ENCODE data around the gene PRAMEF26. TPM values are rescaled to one million over a fixed set of nuclear protein-coding genes. Genes with fewer than 3 reads are reported as not detected.
"Not testable (repeated sequence)": the region's sequence is repeated elsewhere in the genome, so short reads cannot be mapped to it uniquely, and the experiment has no call there.

Gene PRAMEF26
- not detected for total RNA-seq (2021; ENCODE audit: unreplicated experiment)
- polyA plus RNA-seq (2012): not detected in 2 replicates
- Bru-seq, nascent RNA: not detected
- BruChase-seq, experiment 1, labeled RNA remaining after a 6-hour chase: not detected
- not detected for BruChase-seq, experiment 2, labeled RNA remaining after a 2-hour chase
- long read RNA-seq: 0 reads

GRCh38 chr1:13155909-13156308, at the start of gene PRAMEF26:
TSS of gene PRAMEF26 (minus strand) at chr1:13156009. CDS start at chr1:13153095, 2,914 bp downstream.
- intact Hi-C loops (cut with micrococcal nuclease); RAD21 ChIA-PET (ENCODE audit: low non-redundant PET in 1 of 2, low total read pairs in 2 of 2, uncharacterized antibody in 2 of 2, unreplicated experiment in 2 of 2); H3K4me3 ChIP-seq (replicated peaks in 1 of 2; ENCODE audit: low read depth in 1 of 2, low read length in 2 of 2); H3K79me2 ChIP-seq (ENCODE audit: insufficient read depth, low read length); H3K4me1 ChIP-seq (ENCODE audit: control insufficient read depth in 1 of 2, insufficient read depth in 2 of 2, low read length in 2 of 2); H4K20me1 ChIP-seq (ENCODE audit: insufficient read depth); H3K9me2 ChIP-seq (ENCODE audit: insufficient read depth); POLR2A ChIA-PET; H3K36me3 ChIP-seq (ENCODE audit: control insufficient read depth in 1 of 2, insufficient read depth in 2 of 2, low read length in 2 of 2); BruUV-seq (replicated peaks); ATAC-seq; CTCF ChIA-PET; H3K9me3 ChIP-seq (ENCODE audit: control insufficient read depth in 1 of 2, insufficient read depth in 1 of 2, low read depth in 1 of 2, low read length in 2 of 2); H3K27me3 ChIP-seq (ENCODE audit: insufficient read depth, low read length); H3K27ac ChIP-seq (ENCODE audit: low read depth, low read length); DNase-seq (ENCODE audit: low read depth, low spot score); H3K4me2 ChIP-seq (ENCODE audit: low read length); H2AFZ ChIP-seq (ENCODE audit: low read depth, low read length, poor library complexity, severe bottlenecking); H3K9ac ChIP-seq (ENCODE audit: low read length): not testable (repeated sequence)

DNA sequence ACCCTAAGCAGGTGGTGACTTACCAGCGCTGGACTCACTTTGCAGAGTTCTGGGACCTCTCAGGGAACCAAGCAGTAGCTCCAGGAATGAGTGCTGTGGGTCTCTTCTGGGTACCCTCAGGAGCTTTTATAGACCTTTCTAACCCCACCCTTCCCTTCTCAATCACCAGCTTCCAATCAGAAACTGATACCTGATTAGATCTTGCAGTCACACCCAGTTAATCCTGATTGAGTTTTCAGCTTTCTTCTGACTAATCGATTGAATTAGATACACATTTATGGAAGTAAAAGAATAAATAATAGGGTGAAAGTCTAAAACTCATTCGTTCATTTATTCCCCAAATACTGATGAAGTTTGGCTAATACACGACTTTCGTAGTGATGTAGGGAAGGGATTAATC, 45.5 kb upstream of the PRAMEF26 start, which contains the start of gene PRAMEF13:
Gene PRAMEF13, minus strand, starts transcription at position 101 of the 400 bp plus-strand sequence. CDS start 1,820 bp downstream, outside the sequence.
- H3K9me2 ChIP-seq (ENCODE audit: insufficient read depth); DNase-seq (ENCODE audit: low read depth, low spot score); BruUV-seq (replicated peaks); POLR2A ChIA-PET; H4K20me1 ChIP-seq (ENCODE audit: insufficient read depth); H3K27ac ChIP-seq (ENCODE audit: low read depth, low read length); H3K4me1 ChIP-seq (ENCODE audit: control insufficient read depth in 1 of 2, insufficient read depth in 2 of 2, low read length in 2 of 2); H3K27me3 ChIP-seq (ENCODE audit: insufficient read depth, low read length); H3K4me3 ChIP-seq (replicated peaks in 1 of 2; ENCODE audit: low read depth in 1 of 2, low read length in 2 of 2); intact Hi-C loops (cut with micrococcal nuclease); H3K9me3 ChIP-seq (ENCODE audit: control insufficient read depth in 1 of 2, insufficient read depth in 1 of 2, low read depth in 1 of 2, low read length in 2 of 2); ATAC-seq; H3K4me2 ChIP-seq (ENCODE audit: low read length); H2AFZ ChIP-seq (ENCODE audit: low read depth, low read length, poor library complexity, severe bottlenecking); H3K36me3 ChIP-seq (ENCODE audit: control insufficient read depth in 1 of 2, insufficient read depth in 2 of 2, low read length in 2 of 2); H3K9ac ChIP-seq (ENCODE audit: low read length); H3K79me2 ChIP-seq (ENCODE audit: insufficient read depth, low read length); RAD21 ChIA-PET (ENCODE audit: low non-redundant PET in 1 of 2, low total read pairs in 2 of 2, uncharacterized antibody in 2 of 2, unreplicated experiment in 2 of 2); CTCF ChIA-PET: not testable (repeated sequence)

GRCh38 chr1:13171548-13171947, 15.7 kb upstream of the PRAMEF26 start, which contains the start of gene PRAMEF9:
TSS of gene PRAMEF9 (plus strand) at chr1:13171848. CDS start at chr1:13175281, 3,433 bp downstream.
- RAD21 ChIA-PET (ENCODE audit: low non-redundant PET in 1 of 2, low total read pairs in 2 of 2, uncharacterized antibody in 2 of 2, unreplicated experiment in 2 of 2); BruUV-seq (replicated peaks); H3K27me3 ChIP-seq (ENCODE audit: insufficient read depth, low read length); H3K4me3 ChIP-seq (replicated peaks in 1 of 2; ENCODE audit: low read depth in 1 of 2, low read length in 2 of 2); DNase-seq (ENCODE audit: low read depth, low spot score); H3K36me3 ChIP-seq (ENCODE audit: control insufficient read depth in 1 of 2, insufficient read depth in 2 of 2, low read length in 2 of 2); POLR2A ChIA-PET; H2AFZ ChIP-seq (ENCODE audit: low read depth, low read length, poor library complexity, severe bottlenecking); CTCF ChIA-PET; H3K27ac ChIP-seq (ENCODE audit: low read depth, low read length); intact Hi-C loops (cut with micrococcal nuclease); H3K9ac ChIP-seq (ENCODE audit: low read length); H3K79me2 ChIP-seq (ENCODE audit: insufficient read depth, low read length); H3K4me2 ChIP-seq (ENCODE audit: low read length); ATAC-seq; H3K9me2 ChIP-seq (ENCODE audit: insufficient read depth); H3K4me1 ChIP-seq (ENCODE audit: control insufficient read depth in 1 of 2, insufficient read depth in 2 of 2, low read length in 2 of 2); H3K9me3 ChIP-seq (ENCODE audit: control insufficient read depth in 1 of 2, insufficient read depth in 1 of 2, low read depth in 1 of 2, low read length in 2 of 2); H4K20me1 ChIP-seq (ENCODE audit: insufficient read depth): not testable (repeated sequence)

DNA sequence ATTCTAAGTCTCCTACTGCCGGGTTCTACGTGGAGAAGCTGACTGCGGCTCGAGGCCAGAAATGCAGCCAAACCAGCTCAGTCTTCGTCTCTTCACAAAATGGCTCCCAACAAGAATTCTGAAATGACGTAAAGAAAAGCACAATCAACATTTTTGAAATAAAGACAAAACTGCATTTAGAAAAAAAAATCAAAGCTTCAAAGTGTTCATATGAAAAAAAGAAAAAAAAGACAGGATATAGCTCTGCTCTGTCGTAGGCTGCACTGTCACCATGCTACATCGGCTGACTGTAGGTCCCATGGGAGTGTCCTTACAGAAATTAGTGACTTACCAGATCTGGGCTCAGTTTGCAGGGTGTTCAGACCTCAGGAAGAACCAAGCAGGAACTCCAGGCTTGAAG, 9.7 kb upstream of the PRAMEF26 start, which contains the start of gene HNRNPCL4:
Gene HNRNPCL4, minus strand, starts transcription at position 101 of the 400 bp plus-strand sequence. CDS start 164 bp downstream, outside the sequence.
- BruUV-seq (replicated peaks); H3K4me3 ChIP-seq (replicated peaks in 1 of 2; ENCODE audit: low read depth in 1 of 2, low read length in 2 of 2); H3K27ac ChIP-seq (ENCODE audit: low read depth, low read length); H3K27me3 ChIP-seq (ENCODE audit: insufficient read depth, low read length); H3K79me2 ChIP-seq (ENCODE audit: insufficient read depth, low read length); H3K9me2 ChIP-seq (ENCODE audit: insufficient read depth); ATAC-seq; H3K4me2 ChIP-seq (ENCODE audit: low read length); DNase-seq (ENCODE audit: low read depth, low spot score); H4K20me1 ChIP-seq (ENCODE audit: insufficient read depth); H3K9me3 ChIP-seq (ENCODE audit: control insufficient read depth in 1 of 2, insufficient read depth in 1 of 2, low read depth in 1 of 2, low read length in 2 of 2); CTCF ChIA-PET; H3K36me3 ChIP-seq (ENCODE audit: control insufficient read depth in 1 of 2, insufficient read depth in 2 of 2, low read length in 2 of 2); RAD21 ChIA-PET (ENCODE audit: low non-redundant PET in 1 of 2, low total read pairs in 2 of 2, uncharacterized antibody in 2 of 2, unreplicated experiment in 2 of 2); POLR2A ChIA-PET; H3K4me1 ChIP-seq (ENCODE audit: control insufficient read depth in 1 of 2, insufficient read depth in 2 of 2, low read length in 2 of 2); intact Hi-C loops (cut with micrococcal nuclease); H2AFZ ChIP-seq (ENCODE audit: low read depth, low read length, poor library complexity, severe bottlenecking); H3K9ac ChIP-seq (ENCODE audit: low read length): not testable (repeated sequence)

Measured in HCT116 (cell line).